H1 (cell line): Measurements from ENCODE around the gene HID1. TPM values are rescaled to one million over a fixed set of nuclear protein-coding genes. Genes with fewer than 3 reads are reported as not detected.

Experiments used
- CTCF ChIA-PET: fragments of 300-600 bp; sonication (Branson Sonifier 250); formaldehyde crosslinking; loops from one replicate; lab custom pipeline; 2021; ENCODE audit not compliant: partially characterized antibody; lab: Charles Lee
- POLR2A ChIA-PET: fragments of 300-600 bp; sonication (Branson Sonifier 250); formaldehyde crosslinking; loops from one replicate; lab custom pipeline; 2021; ENCODE audit warnings: inconsistent platforms; ENCODE audit not compliant: partially characterized antibody; lab: Charles Lee
- DNase-seq, 2 experiments: peaks; one replicate each; pipeline versions ENCODE4 v3.0.0 to v3.0.0-alpha.2; 2010 to 2022; ENCODE audit warnings: low spot score in 2 of 2, low read depth in 1 of 2, mixed read lengths in 1 of 2
- FAIRE-seq: peaks from 2 replicates; lab custom pipeline; 2011; peaks lifted over from hg19 to GRCh38; lab: Jason Lieb, UNC
- H2AFZ ChIP-seq: 2 replicates; pipeline ENCODE4 v1.8.1; 2012; ENCODE audit warnings: low read length, inconsistent platforms
- H2AK5ac ChIP-seq: 2 replicates; pipeline ENCODE4 v1.6.1; 2013; ENCODE audit warnings: low read depth, low read length
- H2BK120ac ChIP-seq: replicated peaks from 2 replicates; pipeline ENCODE3; 2013; ENCODE audit warnings: low read depth, low read length, inconsistent platforms
- H2BK12ac ChIP-seq: 2 replicates; pipeline ENCODE4 v1.6.1; 2013; ENCODE audit warnings: low read depth, low read length
- H2BK15ac ChIP-seq: 2 replicates; pipeline ENCODE4 v1.6.1; 2013; ENCODE audit warnings: low read length
- H2BK20ac ChIP-seq: 2 replicates; pipeline ENCODE4 v1.6.1; 2013; ENCODE audit warnings: low read length
- H2BK5ac ChIP-seq: 2 replicates; pipeline ENCODE4 v1.6.1; 2013; ENCODE audit warnings: low read depth, low read length
- H3K14ac ChIP-seq: 2 replicates; pipeline ENCODE4 v1.6.1; 2013; ENCODE audit warnings: inconsistent platforms; ENCODE audit not compliant: insufficient read length
- H3K18ac ChIP-seq: 2 replicates; pipeline ENCODE4 v1.6.1; 2013; ENCODE audit warnings: low read length; ENCODE audit errors: extremely low read depth
- H3K23ac ChIP-seq: 2 replicates; pipeline ENCODE4 v1.6.1; 2013; ENCODE audit warnings: inconsistent platforms; ENCODE audit not compliant: insufficient read length
- H3K23me2 ChIP-seq: 2 replicates; pipeline ENCODE4 v1.6.1; 2013; ENCODE audit warnings: low read depth, low read length
- H3K27ac ChIP-seq: 2 replicates; pipeline ENCODE4 v1.6.1; 2011; ENCODE audit warnings: low read depth, low read length, inconsistent platforms
- H3K27me3 ChIP-seq, 4 experiments: replicated peaks in 1 of 4; 1 replicate in 1 of 4; 2 replicates in 3 of 4; pipeline versions ENCODE4 v1.6.1 to v1.8.1; 2011 to 2013; ENCODE audit warnings: low read length in 3 of 4, mild to moderate bottlenecking in 3 of 4, inconsistent platforms in 2 of 4, mixed read lengths in 2 of 4, moderate library complexity in 1 of 4; ENCODE audit not compliant: control insufficient read depth in 3 of 4, insufficient read depth in 3 of 4; ENCODE audit errors: extremely low read depth in 1 of 4
- H3K36me3 ChIP-seq, 4 experiments: 2 replicates each; pipeline versions ENCODE4 v1.6.1 to v1.8.1; 2011 to 2013; ENCODE audit warnings: mild to moderate bottlenecking in 4 of 4, low read length in 3 of 4, moderate library complexity in 2 of 4, control low read depth in 1 of 4, inconsistent platforms in 1 of 4; ENCODE audit not compliant: insufficient read depth in 4 of 4, control insufficient read depth in 2 of 4
- H3K4ac ChIP-seq: replicated peaks from 2 replicates; pipeline ENCODE3; 2013; ENCODE audit warnings: low read length, low read depth, mixed read lengths, inconsistent platforms; ENCODE audit not compliant: insufficient read length
- H3K4me1 ChIP-seq, 4 experiments: replicated peaks in 1 of 4; 1 replicate in 1 of 4; 2 replicates in 3 of 4; pipeline versions ENCODE4 v1.6.1 to v1.8.1; 2011 to 2013; ENCODE audit warnings: low read length in 3 of 4, inconsistent platforms in 2 of 4, mixed read lengths in 1 of 4; ENCODE audit not compliant: insufficient read depth in 4 of 4, control insufficient read depth in 3 of 4
- H3K4me2 ChIP-seq, 2 experiments: 2 replicates each; pipeline versions ENCODE4 v1.6.1 to v1.8.1; 2011 to 2013; ENCODE audit warnings: low read depth in 2 of 2, low read length in 2 of 2, control low read depth in 1 of 2, inconsistent platforms in 1 of 2, mild to moderate bottlenecking in 1 of 2; ENCODE audit not compliant: insufficient read depth in 1 of 2
- H3K4me3 ChIP-seq, 4 experiments: fragments of 200-600, 300-600 bp in 1 of 4; sonication (generic), shearing (Covaris generic), sonication (Bioruptor Twin) in 1 of 4; 2 replicates each; pipeline versions ENCODE4 v1.5.1 to v1.8.1; 2011 to 2016; ENCODE audit warnings: low read length in 4 of 4, low read depth in 3 of 4, control low read depth in 2 of 4, inconsistent platforms in 2 of 4, mild to moderate bottlenecking in 2 of 4, mixed read lengths in 1 of 4, moderate library complexity in 1 of 4; ENCODE audit not compliant: insufficient read depth in 2 of 4; ENCODE audit errors: extremely low read depth in 1 of 4
- H3K56ac ChIP-seq: replicated peaks from 2 replicates; pipeline ENCODE3; 2013; ENCODE audit warnings: low read depth, mild to moderate bottlenecking, mixed read lengths, low read length, inconsistent platforms; ENCODE audit not compliant: insufficient read length
- H3K79me1 ChIP-seq: 2 replicates; pipeline ENCODE4 v1.6.1; 2013; ENCODE audit warnings: low read depth, low read length, control low read depth
- H3K79me2 ChIP-seq, 2 experiments: 2 replicates each; pipeline versions ENCODE4 v1.6.1 to v1.8.1; 2012 to 2013; ENCODE audit warnings: low read length in 2 of 2, mild to moderate bottlenecking in 2 of 2, inconsistent platforms in 1 of 2; ENCODE audit not compliant: insufficient read depth in 2 of 2, control insufficient read depth in 1 of 2
- H3K9ac ChIP-seq, 4 experiments: replicated peaks in 1 of 4; 1 replicate in 1 of 4; 2 replicates in 3 of 4; pipeline versions ENCODE4 v1.6.1 to v1.8.1; 2011 to 2013; ENCODE audit warnings: low read depth in 3 of 4, low read length in 3 of 4, control low read depth in 2 of 4, mild to moderate bottlenecking in 2 of 4, moderate library complexity in 2 of 4, inconsistent platforms in 1 of 4; ENCODE audit errors: extremely low read depth in 1 of 4
- H3K9me3 ChIP-seq, 2 experiments: 2 replicates each; pipeline versions ENCODE4 v1.6.1 to v1.8.1; 2012 to 2013; ENCODE audit warnings: mild to moderate bottlenecking in 2 of 2, moderate library complexity in 2 of 2, control low read depth in 1 of 2, inconsistent platforms in 1 of 2, low read depth in 1 of 2, low read length in 1 of 2, mixed read lengths in 1 of 2; ENCODE audit not compliant: insufficient read depth in 2 of 2
- H4K20me1 ChIP-seq, 2 experiments: replicated peaks in 1 of 2; 2 replicates each; pipeline versions ENCODE3 to v1.8.1; 2011 to 2013; ENCODE audit warnings: inconsistent platforms in 2 of 2, low read length in 2 of 2, mild to moderate bottlenecking in 1 of 2; ENCODE audit not compliant: insufficient read depth in 2 of 2, control insufficient read depth in 1 of 2
- H4K5ac ChIP-seq: 2 replicates; pipeline ENCODE4 v1.6.1; 2013; ENCODE audit warnings: low read length, low read depth, mixed read lengths, inconsistent platforms; ENCODE audit not compliant: insufficient read length
- H4K8ac ChIP-seq: 2 replicates; pipeline ENCODE4 v1.8.0; 2013; ENCODE audit warnings: mild to moderate bottlenecking, moderate library complexity, low read length, inconsistent platforms; ENCODE audit not compliant: insufficient read depth; ENCODE audit errors: extremely low read depth
- H4K91ac ChIP-seq: replicated peaks from 2 replicates; pipeline ENCODE3; 2013; ENCODE audit warnings: low read length, mixed read lengths, inconsistent platforms; ENCODE audit not compliant: insufficient read length
- EZH2 ChIP-seq: fragments of 200-600 bp; sonication (generic); IDR thresholded peaks from 2 replicates; pipeline ENCODE4 v1.7.1; 2012; ENCODE audit warnings: low read depth, mild to moderate bottlenecking, moderate library complexity, low read length, inconsistent platforms; ENCODE audit not compliant: severe bottlenecking
- POLR2AphosphoS5 ChIP-seq: IDR thresholded peaks from 2 replicates; pipeline ENCODE4 v1.6.1; 2011; ENCODE audit warnings: low read depth, low read length
- SIRT6 ChIP-seq: IDR thresholded peaks from one replicate; pipeline ENCODE4 v1.7.1; 2012; ENCODE audit warnings: low read length, inconsistent platforms
- TAF1 ChIP-seq: IDR thresholded peaks from 2 replicates; pipeline ENCODE4 v1.6.1; 2011; ENCODE audit warnings: mild to moderate bottlenecking, low read depth, low read length
- ZNF274 ChIP-seq: IDR thresholded peaks from 2 replicates; pipeline ENCODE4 v1.7.0; 2012; ENCODE audit warnings: low read length, borderline replicate concordance; ENCODE audit errors: extremely low read depth
- WGBS, 2 experiments: shearing (Covaris generic) in 1 of 2; methylation state at CpG; one replicate each; pipeline versions ENCODE4 v1.1.6 to v1.1.7; 2013 to 2015; ENCODE audit warnings: low lambda C conversion rate in 2 of 2, mixed read lengths in 2 of 2, inconsistent platforms in 1 of 2, low coverage in 1 of 2, missing lambda C conversion rate in 1 of 2; ENCODE audit not compliant: insufficient replicate concordance in 2 of 2, insufficient coverage in 1 of 2, insufficient read length in 1 of 2; ENCODE audit errors: extremely low coverage in 1 of 2, missing lambda C conversion rate in 1 of 2; 5-methylcytosine and 5-hydroxymethylcytosine counted together
- polyA plus RNA-seq, 7 experiments: library from polyadenylated mRNA; depleted of rRNA in 3 of 7; stranded (reverse) in 5 of 7; unstranded in 2 of 7; fragments of >200 nt in 5 of 7; fragments of 200-250 nt in 2 of 7; gene quantifications; 1 replicate in 5 of 7; 2 replicates in 1 of 7; 4 replicates in 1 of 7; pipeline versions ENCODE4 v1.2.1 to v1.2.3, GENCODE V29; 2011 to 2013; ENCODE audit warnings: missing spikeins in 2 of 7, mixed read lengths in 2 of 7
- total RNA-seq: library from RNA; stranded (reverse); fragmentation: NEBNext Ultra II Directional; extraction: Animal tissue kit (Norgen Biotek cat#: 25700); gene quantifications from 2 replicates; pipeline ENCODE4 v1.2.1, GENCODE V29; 2021

HID1 gene
- total and polyA plus RNA-seq, 2 of the 8 experiments (the other 6 are each of a cell fraction or from before 2014, with no cell fraction given) = 15.1 to 25.9 TPM

GRCh38 chr17:74903671-74904070 is 68.9 kb downstream of the HID1 start:
- no peak for DNase-seq
- Histone ChIP-seq H2BK5ac (no peak overlapping the region), H2BK12ac (peak overlapping the region; percentile 29; the same call in 1 of the 2 replicates), H3K9me3 (peaks cover 0 to 7% of the 10 kb centered on the region in 2 experiments; a peak in 1 of 4 replicates), H2BK15ac (peak overlapping the region; percentile 40), H4K91ac (peak overlapping the region; percentile 74), H3K56ac (no peak overlapping the region), H4K5ac (no peak overlapping the region), H4K8ac (no peak overlapping the region), H3K79me1 (no peaks in the 10 kb centered on the region), H3K27ac (no peak overlapping the region), H4K20me1 (no peaks in the 10 kb centered on the region), H2AK5ac (no peak overlapping the region), H3K4me1 (peaks cover 1 to 9% (median 5%) of the 10 kb centered on the region in 4 experiments; a peak in 6 of 7 replicates), H3K14ac (no peak overlapping the region), H3K4me3 (no peak overlapping the region), H3K9ac (no peak overlapping the region), H2BK20ac (no peak overlapping the region), H2AFZ (no peak overlapping the region; the same call in 1 of the 2 replicates), H3K18ac (no peak overlapping the region), H3K23me2 (no peaks in the 10 kb centered on the region), H3K23ac (no peak overlapping the region), H3K4ac (no peak overlapping the region), H3K79me2 (no peaks in the 10 kb centered on the region), H3K4me2 (no peak overlapping the region), H2BK120ac (no peak overlapping the region), H3K27me3 (peaks cover 0 to 7% (median 2%) of the 10 kb centered on the region in 4 experiments; a peak in 5 of 7 replicates), H3K36me3 (no peaks in the 10 kb centered on the region)
- CTCF ChIA-PET = interaction anchor here (1.2 to 1.8 kb wide), 5 partner anchors 10 to 38 kb away, joined by 3 to 8 read pairs (median 4); partner anchors contain the start of genes OTOP2 and USH1G
- POLR2A ChIA-PET = no interaction called here
- WGBS, 2 experiments = 80% methylated on average over 5 of the region's 6 CpGs; no CpG with 5 or more reads in 1 of the 2 experiments
- no peak for FAIRE-seq
- TF ChIP-seq TAF1 = no peak
- no peak for TF ChIP-seq ZNF274
- no peak for TF ChIP-seq SIRT6
- TF ChIP-seq POLR2AphosphoS5 = no peak
- TF ChIP-seq EZH2 = no peak
